Measurements from ENCODE around the gene PTRHD1. TPM values are rescaled to one million over a fixed set of nuclear protein-coding genes. Genes with fewer than 3 reads are reported as not detected.

The PTRHD1 gene
- total RNA-seq, 4 donors from 2014 or later: 8.4 to 19.7 (median 14.4) TPM

- TF ChIP-seq EP300 (IDR thresholded peaks at IDR 0.05) (no peak), POLR2A (IDR thresholded peaks at IDR 0.05) (no peak), CTCF (IDR thresholded peaks at IDR 0.05) (no peak)
- Histone ChIP-seq H3K27me3 (no peaks in the 10 kb centered on the region), H3K36me3 (peaks cover 0 to 49% (median 0%) of the 10 kb centered on the region in 3 donors)
Observed at GRCh38 chr2:24768013-24768412, 25.2 kb downstream of the PTRHD1 start.

GRCh38 chr2:24766609-24767008 is 26.6 kb downstream of the PTRHD1 start:
- Histone ChIP-seq H3K4me3 (no peak overlapping the region), H3K4me1 (peaks cover 0 to 22% (median 0%) of the 10 kb centered on the region in 4 donors), H3K27ac (peak overlapping the region in 2 of 4 donors; percentile 47 to 50), H3K27me3 (no peaks in the 10 kb centered on the region), H3K36me3 (peaks cover 0 to 63% (median 0%) of the 10 kb centered on the region in 3 donors), H3K9me3 (no peaks in the 10 kb centered on the region)
- TF ChIP-seq CTCF (IDR thresholded peaks at IDR 0.05): no peak
- TF ChIP-seq POLR2A (IDR thresholded peaks at IDR 0.05): no peak
- no peak for TF ChIP-seq EP300 (IDR thresholded peaks at IDR 0.05)
- DNase-seq (ENCODE audit: low spot score in 2 of 2): no peak
- 68 to 72% methylated on average over 6 of the region's 6 CpGs for WGBS, 2 donors

More at GRCh38 chr2:24768013-24768412, 25.2 kb downstream of the PTRHD1 start:
- peaks cover 0 to 22% (median 0%) of the 10 kb centered on the region in 4 donors for H3K4me1 ChIP-seq
- 91 to 94% methylated on average over 5 of the region's 5 CpGs for WGBS, 2 donors
- DNase-seq (ENCODE audit: low spot score in 2 of 2): no peak
- peak overlapping the region in 1 of 4 donors; percentile 49 for H3K27ac ChIP-seq
- H3K4me3 ChIP-seq: no peak overlapping the region
- H3K9me3 ChIP-seq: no peaks in the 10 kb centered on the region

GRCh38 chr2:24763843-24764242 is 29.3 kb downstream of the PTRHD1 start:
- no peaks in the 10 kb centered on the region for H3K27me3 ChIP-seq
- H3K4me1 ChIP-seq: peaks cover 0 to 22% (median 0%) of the 10 kb centered on the region in 4 donors
- peaks cover 0 to 68% (median 0%) of the 10 kb centered on the region in 3 donors for H3K36me3 ChIP-seq
- no peak for DNase-seq (ENCODE audit: low spot score in 2 of 2)
- H3K4me3 ChIP-seq: no peak overlapping the region
- H3K27ac ChIP-seq: no peak overlapping the region
- no peak for TF ChIP-seq EP300 (IDR thresholded peaks at IDR 0.05)
- TF ChIP-seq POLR2A (IDR thresholded peaks at IDR 0.05): no peak
- TF ChIP-seq CTCF (IDR thresholded peaks at IDR 0.05): no peak
- WGBS, 2 donors: 96 to 97% methylated on average over 4 of the region's 4 CpGs
- H3K9me3 ChIP-seq: no peaks in the 10 kb centered on the region

- Histone ChIP-seq H3K9me3 (no peaks in the 10 kb centered on the region), H3K27ac (no peak overlapping the region), H3K4me3 (no peak overlapping the region), H3K36me3 (peaks cover 0 to 76% (median 6%) of the 10 kb centered on the region in 3 donors), H3K27me3 (no peaks in the 10 kb centered on the region), H3K4me1 (peaks cover 0 to 17% (median 0%) of the 10 kb centered on the region in 4 donors)
- no peak for DNase-seq (ENCODE audit: low spot score in 2 of 2)
- no peak for TF ChIP-seq EP300 (IDR thresholded peaks at IDR 0.05)
- TF ChIP-seq CTCF (IDR thresholded peaks at IDR 0.05): no peak
- TF ChIP-seq POLR2A (IDR thresholded peaks at IDR 0.05): no peak
- 70 to 80% methylated on average over 2 of the region's 2 CpGs for WGBS, 2 donors
Observed at GRCh38 chr2:24762518-24762917, 30.7 kb downstream of the PTRHD1 start.

- TF ChIP-seq CTCF (IDR thresholded peaks at IDR 0.05) (no peak), EP300 (IDR thresholded peaks at IDR 0.05) (no peak), POLR2A (IDR thresholded peaks at IDR 0.05) (no peak)
- H3K27ac ChIP-seq: no peak overlapping the region
- DNase-seq (ENCODE audit: low spot score in 2 of 2): no peak
- peaks cover 0 to 13% (median 0%) of the 10 kb centered on the region in 4 donors for H3K4me1 ChIP-seq
- no peaks in the 10 kb centered on the region for H3K9me3 ChIP-seq
- no peak overlapping the region for H3K4me3 ChIP-seq
- H3K27me3 ChIP-seq: no peaks in the 10 kb centered on the region
- 78 to 87% methylated on average over 5 of the region's 5 CpGs for WGBS, 2 donors
- peaks cover 0 to 79% (median 6%) of the 10 kb centered on the region in 3 donors for H3K36me3 ChIP-seq
Observed at GRCh38 chr2:24761866-24762265, 31.3 kb downstream of the PTRHD1 start.

Measured in tibial nerve (tissue), 4 donors.